Osteoblast (primary cell): Measurements from ENCODE around the gene PSMG4. TPM values are rescaled to one million over a fixed set of nuclear protein-coding genes. Genes with fewer than 3 reads are reported as not detected.

Source experiments
- DNase-seq: peaks from one replicate; pipeline ENCODE4 v3.0.0; 2011; ENCODE audit warnings: low spot score, mixed read lengths; ENCODE audit not compliant: insufficient read length; ENCODE audit errors: missing footprints
- H2AFZ ChIP-seq: 2 replicates; pipeline ENCODE4 v1.6.0; 2011; ENCODE audit warnings: mild to moderate bottlenecking, low read length
- H3K27ac ChIP-seq: 2 replicates; pipeline ENCODE4 v1.5.1; 2011; ENCODE audit warnings: mild to moderate bottlenecking, low read depth, low read length, moderate library complexity
- H3K27me3 ChIP-seq: 2 replicates; pipeline ENCODE4 v1.6.0; 2012; ENCODE audit warnings: mild to moderate bottlenecking, control low read depth, inconsistent platforms, low read length, moderate library complexity; ENCODE audit not compliant: insufficient read depth
- H3K36me3 ChIP-seq: 2 replicates; pipeline ENCODE4 v1.5.1; 2011; ENCODE audit warnings: mild to moderate bottlenecking, low read length, control low read depth, moderate library complexity; ENCODE audit not compliant: insufficient read depth
- H3K4me1 ChIP-seq: 2 replicates; pipeline ENCODE4 v1.5.1; 2011; ENCODE audit warnings: mild to moderate bottlenecking, low read length, control low read depth, moderate library complexity; ENCODE audit not compliant: insufficient read depth
- H3K4me2 ChIP-seq: 2 replicates; pipeline ENCODE4 v1.6.0; 2011; ENCODE audit warnings: mild to moderate bottlenecking, low read length; ENCODE audit not compliant: insufficient read depth
- H3K4me3 ChIP-seq: fragments of 200-600 bp; sonication (generic); 3 replicates; pipeline ENCODE4 v1.5.1; 2012; ENCODE audit warnings: mild to moderate bottlenecking, low read length, inconsistent platforms; ENCODE audit not compliant: insufficient read depth
- H3K79me2 ChIP-seq: 2 replicates; pipeline ENCODE4 v1.6.0; 2012; ENCODE audit warnings: mild to moderate bottlenecking, low read length, control low read depth, inconsistent platforms; ENCODE audit not compliant: insufficient read depth
- H3K9me3 ChIP-seq: 2 replicates; pipeline ENCODE4 v1.5.1; 2011; ENCODE audit warnings: low read depth, low read length, control low read depth
- H4K20me1 ChIP-seq: 2 replicates; pipeline ENCODE4 v1.6.0; 2012; ENCODE audit warnings: mild to moderate bottlenecking, low read length, control low read depth; ENCODE audit not compliant: insufficient read depth
- CTCF ChIP-seq: IDR thresholded peaks from 2 replicates; pipeline ENCODE4 v1.5.1; 2011; ENCODE audit warnings: mild to moderate bottlenecking, low read depth, low read length, moderate library complexity; ENCODE audit errors: extremely low read depth
- total RNA-seq: library from RNA; depleted of rRNA; stranded (reverse); fragments of >200 nt; gene quantifications from 2 replicates; pipeline ENCODE4 v1.2.3, GENCODE V29; 2012

Gene PSMG4
- total RNA-seq, 1 donor: 24.6 TPM

GRCh38 chr6:3285732-3286131 is 27.0 kb downstream of the PSMG4 start:
- no peaks in the 10 kb centered on the region for H4K20me1 ChIP-seq

GRCh38 chr6:3286641-3287171 is 28.0 kb downstream of the PSMG4 start:
- H3K4me2 ChIP-seq: no peak overlapping the region
- TF ChIP-seq CTCF: no peak
- H3K9me3 ChIP-seq: no peaks in the 10 kb centered on the region
- peak; percentile 58 for DNase-seq
- peaks cover 12% of the 10 kb centered on the region for H3K4me1 ChIP-seq
- no peaks in the 10 kb centered on the region for H3K79me2 ChIP-seq
- no peaks in the 10 kb centered on the region for H4K20me1 ChIP-seq
- no peak overlapping the region for H3K27ac ChIP-seq
- no peaks in the 10 kb centered on the region for H3K27me3 ChIP-seq
- no peak overlapping the region for H2AFZ ChIP-seq
- H3K4me3 ChIP-seq: no peak overlapping the region
- peaks cover 12% of the 10 kb centered on the region for H3K36me3 ChIP-seq

More at GRCh38 chr6:3285732-3286131, 27.0 kb downstream of the PSMG4 start:
- no peak for DNase-seq
- Histone ChIP-seq H3K4me2 (no peak overlapping the region), H3K27me3 (no peaks in the 10 kb centered on the region), H2AFZ (no peak overlapping the region), H3K36me3 (peaks cover 12% of the 10 kb centered on the region), H3K9me3 (no peaks in the 10 kb centered on the region), H3K79me2 (no peaks in the 10 kb centered on the region), H3K4me1 (peaks cover 20% of the 10 kb centered on the region), H3K4me3 (no peak overlapping the region), H3K27ac (no peak overlapping the region)
- TF ChIP-seq CTCF: no peak

DNA sequence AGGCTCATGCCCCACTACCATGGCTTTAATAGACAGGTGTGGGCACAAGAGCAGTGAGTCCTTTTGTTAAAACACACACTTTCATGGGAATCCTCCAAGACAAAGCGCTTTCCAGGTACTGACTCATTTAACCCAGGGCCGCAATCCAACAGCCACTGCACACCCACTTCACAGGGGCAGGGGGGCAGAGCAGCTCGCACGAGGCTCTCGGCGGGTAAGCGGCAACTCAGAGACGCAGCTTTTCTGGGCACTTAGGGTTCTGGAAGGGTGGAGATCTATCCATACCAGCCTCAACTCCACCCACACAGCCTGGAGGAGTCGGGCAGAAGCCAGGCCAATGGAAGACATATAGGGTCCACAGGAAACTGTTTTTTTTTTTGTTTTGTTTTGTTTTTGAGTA is 28.6 kb downstream of the PSMG4 start:
- Histone ChIP-seq H3K36me3 (peaks cover 12% of the 10 kb centered on the region), H2AFZ (no peak overlapping the region), H3K4me1 (peaks cover 6% of the 10 kb centered on the region), H3K4me2 (no peak overlapping the region), H3K79me2 (no peaks in the 10 kb centered on the region), H3K4me3 (no peak overlapping the region), H3K9me3 (no peaks in the 10 kb centered on the region), H4K20me1 (no peaks in the 10 kb centered on the region), H3K27me3 (no peaks in the 10 kb centered on the region), H3K27ac (no peak overlapping the region)
- no peak for TF ChIP-seq CTCF
- DNase-seq: peak; percentile 56

GRCh38 chr6:3287976-3288707 is 29.4 kb downstream of the PSMG4 start:
- Histone ChIP-seq H3K36me3 (peaks cover 12% of the 10 kb centered on the region), H3K27me3 (no peaks in the 10 kb centered on the region), H3K79me2 (no peaks in the 10 kb centered on the region), H2AFZ (no peak overlapping the region), H3K9me3 (no peaks in the 10 kb centered on the region), H4K20me1 (no peaks in the 10 kb centered on the region), H3K27ac (no peak overlapping the region), H3K4me2 (no peak overlapping the region), H3K4me1 (peaks cover under 1% of the 10 kb centered on the region), H3K4me3 (no peak overlapping the region)
- no peak for TF ChIP-seq CTCF
- DNase-seq: peak; percentile 23
